Pancreas (tissue), 10 donors: ENCODE measurements around the gene FIBCD1. TPM values are rescaled to one million over a fixed set of nuclear protein-coding genes. Genes with fewer than 3 reads are reported as not detected.

Experiments used
- ATAC-seq, 4 donors: fragments of 200-7000 bp; cut with Tn5 transposase; one replicate each; pipeline versions ENCODE4 v1.8.0 to v1.9.1; 2020; ENCODE audit warnings: mild to moderate bottlenecking in 4 of 4, moderate library complexity in 4 of 4
- DNase-seq, 6 donors: peaks; one replicate each; pipeline ENCODE4 v3.0.0-alpha.2; 2020
- FAIRE-seq: peaks from 2 replicates; lab custom pipeline; 2012; peaks lifted over from hg19 to GRCh38; lab: Jason Lieb, UNC
- H3K27ac ChIP-seq, 4 donors: fragments of 200-600 bp; sonication (generic); 1 replicate in 3 of 4; 2 replicates in 1 of 4; pipeline versions ENCODE4 v1.5.0 to v1.8.0; 2020
- H3K27me3 ChIP-seq, 4 donors: fragments of 200-600 bp; one replicate each; pipeline ENCODE4 v1.8.0; 2021
- H3K36me3 ChIP-seq, 3 donors: fragments of 200-600 bp; sonication (generic) in 1 of 3; one replicate each; pipeline versions ENCODE4 v1.5.0 to v1.8.0; 2020 to 2021
- H3K4me1 ChIP-seq, 3 donors: fragments of 200-600 bp; one replicate each; pipeline ENCODE4 v1.8.0; 2021
- H3K4me3 ChIP-seq, 4 donors: fragments of 200-600 bp; sonication (generic) in 2 of 4; one replicate each; pipeline versions ENCODE4 v1.5.0 to v1.8.0; 2020 to 2021
- H3K9me3 ChIP-seq, 4 donors: fragments of 200-600 bp; one replicate each; pipeline ENCODE4 v1.8.0; 2021
- CTCF ChIP-seq, 4 donors: fragments of 200-600 bp; sonication (generic) in 3 of 4; IDR thresholded peaks; one replicate each; pipeline versions ENCODE4 v1.5.0 to v1.8.0; 2021; ENCODE audit warnings: antibody characterized with exemption in 4 of 4
- WGBS, 2 donors: extraction: QIAGEN DNeasy Blood & Tissue Kit; methylation state at CpG; one replicate each; pipeline ENCODE4 v1.1.7; 2013; 5-methylcytosine and 5-hydroxymethylcytosine counted together
- intact Hi-C, 3 donors: fragments of 100-400 bp; cut with DNase I; formaldehyde crosslinking; loops; one replicate each; pipeline versions ENCODE4 v1.11.1 to v1.14.2; 2022
- polyA plus RNA-seq, 2 donors: library from polyadenylated mRNA; stranded (reverse); fragments of 200-250 nt; gene quantifications; one replicate each; pipeline ENCODE4 v1.2.3, GENCODE V29; 2013
- total RNA-seq, 6 donors: library from RNA; stranded (reverse); fragmentation: NEBNext Ultra II Directional in 4 of 6; extraction: Animal tissue kit (Norgen Biotek cat#: 25700) in 4 of 6; gene quantifications; one replicate each; pipeline versions ENCODE4 v1.2.1 to v1.2.4, GENCODE V29; 2021 to 2023
- donor health status: healthy with polysubstance abuse.
- donor health status: DM: no; HTN: no; CAD: no; lungs with moderate emphysema.
- donor health status: DM: no; HTN: no; CAD: no.
- donor health status: control.
- donor health status: control.
- donor health status: Bipolar disorder and iron deficiency.
- donor health status: DM: yes; HTN: yes; CAD: no.
- donor health status: DM: no; HTN: no; CAD: no.
- donor health status: DM: no; HTN: no; CAD: no.
- donor health status: DM: yes; HTN: yes; CAD: no.

FIBCD1 gene
- total and polyA plus RNA-seq, 8 donors, result 0.47 TPM; not detected in 7

- no peak overlapping the region for H3K27ac ChIP-seq
- no peaks in the 10 kb centered on the region for H3K9me3 ChIP-seq
- no peaks in the 10 kb centered on the region for H3K27me3 ChIP-seq
- no peaks in the 10 kb centered on the region for H3K4me1 ChIP-seq
- DNase-seq, result no peak
- no peak for TF ChIP-seq CTCF (IDR thresholded peaks at IDR 0.05)
- 63 to 70% methylated on average over 12 of the region's 12 CpGs for WGBS, 2 donors
- intact Hi-C loops, result no loop called here
- no peak for FAIRE-seq
- ATAC-seq, result no peak
- no peak overlapping the region for H3K4me3 ChIP-seq
- H3K36me3 ChIP-seq, result no peaks in the 10 kb centered on the region
These were observed 32.3 kb upstream of the FIBCD1 start for GRCh38 chr9:130971294-130971849.

GRCh38 chr9:130970855-130971254 is 31.8 kb upstream of the FIBCD1 start:
- DNase-seq (no peak), ATAC-seq (no peak), FAIRE-seq (no peak)
- no peak overlapping the region for H3K4me3 ChIP-seq
- no peaks in the 10 kb centered on the region for H3K27me3 ChIP-seq
- WGBS, 2 donors, result 65 to 85% methylated on average over 3 of the region's 3 CpGs
- H3K27ac ChIP-seq, result no peak overlapping the region
- no peaks in the 10 kb centered on the region for H3K36me3 ChIP-seq
- TF ChIP-seq CTCF (IDR thresholded peaks at IDR 0.05), result no peak
- no peaks in the 10 kb centered on the region for H3K4me1 ChIP-seq
- no peaks in the 10 kb centered on the region for H3K9me3 ChIP-seq
- intact Hi-C loops, result no loop called here

- no peaks in the 10 kb centered on the region for H3K27me3 ChIP-seq
- H3K4me3 ChIP-seq, result no peak overlapping the region
- TF ChIP-seq CTCF (IDR thresholded peaks at IDR 0.05), result no peak
- no peak overlapping the region for H3K27ac ChIP-seq
- ATAC-seq (no peak), FAIRE-seq (no peak), DNase-seq (no peak)
- intact Hi-C loops, result no loop called here
- no peaks in the 10 kb centered on the region for H3K4me1 ChIP-seq
- no peaks in the 10 kb centered on the region for H3K36me3 ChIP-seq
- H3K9me3 ChIP-seq, result no peaks in the 10 kb centered on the region
- WGBS, 2 donors, result 75 to 79% methylated on average over 12 of the region's 12 CpGs
These were observed 31.0 kb upstream of the FIBCD1 start for GRCh38 chr9:130970052-130970451.

- no peak overlapping the region for H3K27ac ChIP-seq
- no peaks in the 10 kb centered on the region for H3K4me1 ChIP-seq
- H3K4me3 ChIP-seq, result no peak overlapping the region
- FAIRE-seq, result no peak
- WGBS, 2 donors, result 73 to 84% methylated on average over 7 of the region's 7 CpGs
- intact Hi-C loops, result no loop called here
- no peaks in the 10 kb centered on the region for H3K36me3 ChIP-seq
- H3K27me3 ChIP-seq, result no peaks in the 10 kb centered on the region
- no peak for ATAC-seq
- no peaks in the 10 kb centered on the region for H3K9me3 ChIP-seq
- no peak for DNase-seq
- no peak for TF ChIP-seq CTCF (IDR thresholded peaks at IDR 0.05)
These were observed 26.6 kb upstream of the FIBCD1 start for GRCh38 chr9:130965680-130966079.

- ATAC-seq, result no peak
- Histone ChIP-seq H3K4me3 (no peak overlapping the region), H3K27me3 (no peaks in the 10 kb centered on the region), H3K27ac (no peak overlapping the region), H3K36me3 (no peaks in the 10 kb centered on the region), H3K9me3 (no peaks in the 10 kb centered on the region), H3K4me1 (no peaks in the 10 kb centered on the region)
- FAIRE-seq, result no peak
- WGBS, 2 donors, result 97 to 100% methylated on average over 8 of the region's 8 CpGs
- DNase-seq, result no peak
- intact Hi-C loops, result no loop called here
- no peak for TF ChIP-seq CTCF (IDR thresholded peaks at IDR 0.05)
These were observed 24.9 kb upstream of the FIBCD1 start for GRCh38 chr9:130963916-130964315.
